ENCODE results near the gene TMCO2. TPM values are rescaled to one million over a fixed set of nuclear protein-coding genes. Genes with fewer than 3 reads are reported as not detected.
A peak's percentile ranks its signal among the peaks of the same experiment; 100 is the strongest.
"Not testable (repeated sequence)": the region's sequence is repeated elsewhere in the genome, so short reads cannot be mapped to it uniquely, and the experiment has no call there.

TMCO2 gene
- polyA plus RNA-seq, result not detected
- long read RNA-seq, donor 1, result 0 reads
- long read RNA-seq, donor 2, result 0 reads
- long read RNA-seq, donor 3, result 0 reads
- long read RNA-seq, donor 4, result 0 reads
- long read RNA-seq, donor 5, result 0 reads
- long read RNA-seq, donor 6, result 0 reads
- long read RNA-seq, donor 7, result 0 reads
- long read RNA-seq, donor 8, result 0 reads
- long read RNA-seq, donor 9, result 0 reads
- long read RNA-seq, donor 10, result 0 reads
- long read RNA-seq, donor 11, result 0 reads

DNA sequence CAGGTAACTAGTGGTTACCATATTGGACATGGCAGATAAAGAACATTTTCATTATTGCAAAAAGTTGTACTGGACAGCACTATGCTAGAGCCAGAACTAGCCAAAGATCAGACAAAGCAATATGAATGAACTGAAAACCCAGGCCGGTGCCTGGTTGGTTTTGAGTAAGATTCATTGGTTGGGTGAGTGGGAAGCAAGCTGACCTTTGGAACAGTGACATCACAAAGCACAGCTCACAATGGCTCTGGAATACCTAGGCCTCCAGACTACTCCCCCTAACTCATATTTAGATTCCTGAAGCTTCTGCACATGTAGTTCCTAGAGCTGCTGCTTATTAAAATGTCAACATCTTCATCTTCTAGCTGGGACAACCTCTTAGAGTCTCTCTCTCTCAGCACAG lies at the start of gene TMCO2:
TSS of gene TMCO2 (plus strand) at position 283 of the 400 bp plus-strand sequence. CDS start at position 340, 57 bp downstream.
- H3K27me3 ChIP-seq (ENCODE audit: control insufficient read depth, insufficient read depth, low read length), result no peaks in the 10 kb centered on the region
- no peak within 1 kb of the TSS for H3K27ac ChIP-seq (ENCODE audit: low read length)
- no peaks in the 10 kb centered on the region for H3K36me3 ChIP-seq (ENCODE audit: control insufficient read depth, insufficient read depth, low read length)
- no peak within 1 kb of the TSS for H3K4me3 ChIP-seq (ENCODE audit: low read length)
- peaks cover 4% of the 10 kb centered on the region for H3K4me1 ChIP-seq (ENCODE audit: control insufficient read depth, insufficient read depth, low read length)
- no CpG with 5 or more reads among the region's 1 CpG for WGBS (ENCODE audit: insufficient coverage, low lambda C conversion rate)
- no peaks in the 10 kb centered on the region for H3K9me3 ChIP-seq (ENCODE audit: control insufficient read depth, low read depth, low read length)
- peak; percentile 60 to 78 for DNase-seq

GRCh38 chr1:40199126-40199525 lies 48.6 kb upstream of the TMCO2 start:
- Histone ChIP-seq H3K4me3 (ENCODE audit: low read length) (no peak overlapping the region), H3K27me3 (ENCODE audit: control insufficient read depth, insufficient read depth, low read length) (no peaks in the 10 kb centered on the region), H3K27ac (ENCODE audit: low read length) (no peak overlapping the region), H3K9me3 (ENCODE audit: control insufficient read depth, low read depth, low read length) (no peaks in the 10 kb centered on the region), H3K36me3 (ENCODE audit: control insufficient read depth, insufficient read depth, low read length) (peaks cover 13% of the 10 kb centered on the region), H3K4me1 (ENCODE audit: control insufficient read depth, insufficient read depth, low read length) (no peaks in the 10 kb centered on the region)
- WGBS (ENCODE audit: insufficient coverage, low lambda C conversion rate), result 90% methylated on average over 2 of the region's 3 CpGs
- no peak for DNase-seq

GRCh38 chr1:40204856-40205255 lies 42.9 kb upstream of the TMCO2 start:
- WGBS (ENCODE audit: insufficient coverage, low lambda C conversion rate), result 100% methylated on average over 2 of the region's 4 CpGs
- H3K9me3 ChIP-seq (ENCODE audit: control insufficient read depth, low read depth, low read length), result no peaks in the 10 kb centered on the region
- peaks cover 40% of the 10 kb centered on the region for H3K36me3 ChIP-seq (ENCODE audit: control insufficient read depth, insufficient read depth, low read length)
- H3K27me3 ChIP-seq (ENCODE audit: control insufficient read depth, insufficient read depth, low read length), result no peaks in the 10 kb centered on the region
- H3K4me1 ChIP-seq (ENCODE audit: control insufficient read depth, insufficient read depth, low read length), result no peaks in the 10 kb centered on the region
- DNase-seq, result no peak
- H3K4me3 ChIP-seq (ENCODE audit: low read length), result no peak overlapping the region
- no peak overlapping the region for H3K27ac ChIP-seq (ENCODE audit: low read length)

- Histone ChIP-seq H3K4me3 (ENCODE audit: low read length) (no peak overlapping the region), H3K4me1 (ENCODE audit: control insufficient read depth, insufficient read depth, low read length) (no peaks in the 10 kb centered on the region), H3K9me3 (ENCODE audit: control insufficient read depth, low read depth, low read length) (no peaks in the 10 kb centered on the region), H3K36me3 (ENCODE audit: control insufficient read depth, insufficient read depth, low read length) (peaks cover 47% of the 10 kb centered on the region), H3K27ac (ENCODE audit: low read length) (no peak overlapping the region), H3K27me3 (ENCODE audit: control insufficient read depth, insufficient read depth, low read length) (no peaks in the 10 kb centered on the region)
- DNase-seq, result no peak
- WGBS (ENCODE audit: insufficient coverage, low lambda C conversion rate), result 100% methylated on average over 2 of the region's 3 CpGs
These were observed 37.1 kb upstream of the TMCO2 start for GRCh38 chr1:40210511-40211204.

GRCh38 chr1:40218333-40218732 lies 29.4 kb upstream of the TMCO2 start:
- 89% methylated on average over 4 of the region's 5 CpGs for WGBS (ENCODE audit: insufficient coverage, low lambda C conversion rate)
- Histone ChIP-seq H3K4me1 (ENCODE audit: control insufficient read depth, insufficient read depth, low read length) (no peaks in the 10 kb centered on the region), H3K4me3 (ENCODE audit: low read length) (no peak overlapping the region), H3K27me3 (ENCODE audit: control insufficient read depth, insufficient read depth, low read length) (no peaks in the 10 kb centered on the region), H3K36me3 (ENCODE audit: control insufficient read depth, insufficient read depth, low read length) (peaks cover 7% of the 10 kb centered on the region), H3K27ac (ENCODE audit: low read length) (no peak overlapping the region), H3K9me3 (ENCODE audit: control insufficient read depth, low read depth, low read length) (no peaks in the 10 kb centered on the region)
- DNase-seq, result no peak

- H3K36me3 ChIP-seq (ENCODE audit: control insufficient read depth, insufficient read depth, low read length), result not testable (repeated sequence)
- WGBS (ENCODE audit: insufficient coverage, low lambda C conversion rate), result 100% methylated on average over 1 of the region's 18 CpGs
These were observed 26.2 kb upstream of the TMCO2 start for GRCh38 chr1:40221471-40221905.

DNA sequence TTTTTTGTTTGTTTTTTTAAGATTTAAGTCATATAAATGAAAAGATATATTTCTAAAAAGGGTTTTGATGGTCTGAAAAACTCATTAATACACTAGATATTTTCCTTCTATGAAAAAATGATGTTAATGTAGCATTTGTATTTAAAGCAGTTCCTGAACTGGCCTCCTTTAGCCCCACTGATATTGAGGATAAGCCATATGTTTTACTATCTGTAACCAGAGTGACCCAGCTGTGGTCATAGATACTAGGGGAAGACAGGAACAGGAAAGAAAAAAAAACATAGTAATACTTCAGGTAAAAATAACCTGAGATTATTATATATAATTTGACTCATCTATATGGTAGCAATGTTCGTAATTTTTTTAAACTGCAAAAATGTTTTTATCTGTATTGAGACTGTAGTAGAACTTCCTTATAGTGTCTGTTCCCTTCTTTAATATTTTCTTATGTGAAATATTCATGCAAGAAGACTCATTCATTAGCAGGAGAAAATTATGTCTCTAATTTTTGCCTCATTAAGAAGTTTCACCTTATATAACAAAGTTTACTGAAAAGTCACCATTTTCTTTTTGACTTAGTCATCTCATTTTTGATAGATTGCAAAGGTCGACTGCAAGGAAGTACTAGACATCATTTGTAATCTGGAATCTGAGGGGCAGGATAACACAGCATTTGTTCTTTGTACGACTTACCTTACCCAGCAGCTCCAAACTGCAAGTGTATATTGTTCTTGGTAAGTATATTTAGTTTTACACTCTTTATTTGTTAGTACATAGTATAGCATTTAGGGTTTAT lies 25.6 kb upstream of the TMCO2 start:
- WGBS (ENCODE audit: insufficient coverage, low lambda C conversion rate), result 100% methylated on average over 1 of the region's 3 CpGs
- no peak for DNase-seq
- Histone ChIP-seq H3K27me3 (ENCODE audit: control insufficient read depth, insufficient read depth, low read length) (no peaks in the 10 kb centered on the region), H3K4me1 (ENCODE audit: control insufficient read depth, insufficient read depth, low read length) (peaks cover 5% of the 10 kb centered on the region), H3K9me3 (ENCODE audit: control insufficient read depth, low read depth, low read length) (no peaks in the 10 kb centered on the region), H3K27ac (ENCODE audit: low read length) (no peak overlapping the region), H3K36me3 (ENCODE audit: control insufficient read depth, insufficient read depth, low read length) (peaks cover 9% of the 10 kb centered on the region), H3K4me3 (ENCODE audit: low read length) (no peak overlapping the region)

More at GRCh38 chr1:40221471-40221905, 26.2 kb upstream of the TMCO2 start:
- DNase-seq; H3K27ac ChIP-seq (ENCODE audit: low read length); H3K9me3 ChIP-seq (ENCODE audit: control insufficient read depth, low read depth, low read length); H3K4me1 ChIP-seq (ENCODE audit: control insufficient read depth, insufficient read depth, low read length); H3K27me3 ChIP-seq (ENCODE audit: control insufficient read depth, insufficient read depth, low read length); H3K4me3 ChIP-seq (ENCODE audit: low read length): not testable (repeated sequence)

- no peak overlapping the region for H3K4me3 ChIP-seq (ENCODE audit: low read length)
- no peak overlapping the region for H3K27ac ChIP-seq (ENCODE audit: low read length)
- no peaks in the 10 kb centered on the region for H3K27me3 ChIP-seq (ENCODE audit: control insufficient read depth, insufficient read depth, low read length)
- peaks cover 13% of the 10 kb centered on the region for H3K36me3 ChIP-seq (ENCODE audit: control insufficient read depth, insufficient read depth, low read length)
- no CpG with 5 or more reads among the region's 6 CpGs for WGBS (ENCODE audit: insufficient coverage, low lambda C conversion rate)
- DNase-seq, result no peak
- H3K4me1 ChIP-seq (ENCODE audit: control insufficient read depth, insufficient read depth, low read length), result peaks cover 5% of the 10 kb centered on the region
- H3K9me3 ChIP-seq (ENCODE audit: control insufficient read depth, low read depth, low read length), result no peaks in the 10 kb centered on the region
These were observed 23.7 kb upstream of the TMCO2 start for GRCh38 chr1:40224040-40224439.

DNA sequence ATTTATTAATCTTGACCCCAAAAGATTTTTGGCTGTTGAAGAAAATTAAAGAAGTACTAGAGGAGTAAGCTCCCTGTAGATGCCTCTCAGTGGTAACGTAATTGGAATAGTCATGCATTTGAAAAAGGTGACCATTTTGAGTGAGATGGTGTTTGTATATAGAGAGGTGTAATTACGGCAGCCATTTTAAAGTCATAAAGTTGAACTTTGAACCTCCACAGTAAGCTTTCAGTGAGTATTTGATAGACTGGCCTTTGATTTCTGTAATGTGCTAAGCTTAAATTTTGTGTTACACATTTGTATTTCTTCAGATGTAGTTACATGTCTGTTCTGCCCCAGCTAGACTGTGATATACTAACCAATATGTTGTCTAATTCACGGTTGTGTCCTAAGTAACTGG lies 21.5 kb upstream of the TMCO2 start:
- Histone ChIP-seq H3K27ac (ENCODE audit: low read length) (peak overlapping the region; percentile 49), H3K4me1 (ENCODE audit: control insufficient read depth, insufficient read depth, low read length) (peaks cover 5% of the 10 kb centered on the region), H3K27me3 (ENCODE audit: control insufficient read depth, insufficient read depth, low read length) (no peaks in the 10 kb centered on the region), H3K4me3 (ENCODE audit: low read length) (no peak overlapping the region), H3K36me3 (ENCODE audit: control insufficient read depth, insufficient read depth, low read length) (peaks cover 15% of the 10 kb centered on the region), H3K9me3 (ENCODE audit: control insufficient read depth, low read depth, low read length) (no peaks in the 10 kb centered on the region)
- WGBS (ENCODE audit: insufficient coverage, low lambda C conversion rate), result no CpG with 5 or more reads among the region's 3 CpGs
- peak; percentile 31 to 81 for DNase-seq

DNA sequence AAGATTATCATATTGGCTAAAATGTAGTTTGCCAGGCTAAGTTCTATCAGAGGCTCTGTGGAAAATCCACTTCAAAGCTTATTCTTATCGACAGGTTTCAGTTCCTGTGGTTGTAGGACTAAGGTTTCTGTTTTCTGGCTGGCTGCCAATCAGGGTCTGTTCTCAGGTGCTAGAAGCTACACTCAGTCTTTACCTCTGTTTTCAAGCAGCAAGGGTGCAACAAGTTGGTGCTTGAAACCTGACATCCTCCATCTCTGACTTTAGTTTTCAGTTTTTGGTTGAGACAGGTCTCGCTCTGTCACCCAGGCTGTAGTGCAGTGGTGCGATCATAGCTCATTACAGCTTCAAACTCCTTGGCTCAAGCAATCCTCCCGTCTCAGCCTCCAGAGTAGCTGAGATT lies 15.3 kb upstream of the TMCO2 start:
- Histone ChIP-seq H3K27me3 (ENCODE audit: control insufficient read depth, insufficient read depth, low read length) (no peaks in the 10 kb centered on the region), H3K9me3 (ENCODE audit: control insufficient read depth, low read depth, low read length) (no peaks in the 10 kb centered on the region), H3K4me1 (ENCODE audit: control insufficient read depth, insufficient read depth, low read length) (no peaks in the 10 kb centered on the region), H3K36me3 (ENCODE audit: control insufficient read depth, insufficient read depth, low read length) (peaks cover 40% of the 10 kb centered on the region), H3K27ac (ENCODE audit: low read length) (no peak overlapping the region), H3K4me3 (ENCODE audit: low read length) (no peak overlapping the region)
- WGBS (ENCODE audit: insufficient coverage, low lambda C conversion rate), result no CpG with 5 or more reads among the region's 4 CpGs
- DNase-seq, result no peak

Measured in large intestine (tissue), 12 donors.